GM18499 (cell line): ENCODE data around the gene A1BG.
"Not testable (repeated sequence)": the region's sequence is repeated elsewhere in the genome, so short reads cannot be mapped to it uniquely, and the experiment has no call there.

Source experiments
- ATAC-seq: cut with Tn5 transposase; IDR thresholded peaks from one replicate; pipeline ENCODE4 v1.9.1; 2021; ENCODE audit warnings: moderate number of reproducible peaks; ENCODE audit not compliant: insufficient read depth, unreplicated experiment

The A1BG gene

GRCh38 chr19:58386576-58387337 is 33.5 kb upstream of the A1BG start, which contains the start of gene RPS5:
Gene RPS5 (plus strand): TSS chr19:58387269. CDS start chr19:58388138, 869 bp downstream.
- peak; percentile 56 for ATAC-seq

GRCh38 chr19:58385891-58386575 is 32.7 kb upstream of the A1BG start:
- ATAC-seq, result no peak

- no peak for ATAC-seq
Measured at GRCh38 chr19:58385313-58385890, 32.1 kb upstream of the A1BG start.

- ATAC-seq, result no peak
Measured at GRCh38 chr19:58382997-58383603, 29.8 kb upstream of the A1BG start.

GRCh38 chr19:58381460-58382212 is 28.3 kb upstream of the A1BG start:
- ATAC-seq, result no peak

- ATAC-seq, result peak; percentile 55
Measured at GRCh38 chr19:58380662-58381459, 27.6 kb upstream of the A1BG start, which contains the start of gene ZNF837. Gene ZNF837 (minus strand): TSS chr19:58381030. CDS start chr19:58369332, 11,698 bp downstream.

GRCh38 chr19:58380037-58380661 is 26.9 kb upstream of the A1BG start:
- no peak for ATAC-seq

GRCh38 chr19:58379246-58379645 is 26.0 kb upstream of the A1BG start:
- no peak for ATAC-seq

- ATAC-seq, result not testable (repeated sequence)
Measured at GRCh38 chr19:58376724-58377123, 23.4 kb upstream of the A1BG start.

- ATAC-seq, result no peak
Measured at GRCh38 chr19:58374200-58374599, 20.9 kb upstream of the A1BG start.

- ATAC-seq, result no peak
Measured at GRCh38 chr19:58372311-58373133, 19.2 kb upstream of the A1BG start.

GRCh38 chr19:58368561-58369360 is 15.5 kb upstream of the A1BG start:
- ATAC-seq, result no peak

- no peak for ATAC-seq
Measured at GRCh38 chr19:58367698-58368454, 14.6 kb upstream of the A1BG start.

GRCh38 chr19:58366585-58367430 is 13.5 kb upstream of the A1BG start:
- ATAC-seq, result no peak

- ATAC-seq, result no peak
Measured at GRCh38 chr19:58364146-58364545, 10.9 kb upstream of the A1BG start.
